IPS-NIHi7 (cell line): ENCODE results near the gene ACACA.
A peak's percentile ranks its signal among the peaks of the same experiment; 100 is the strongest.

ENCODE experiments used
- DNase-seq: peaks from one replicate; pipeline ENCODE4 v3.0.0; 2012; ENCODE audit warnings: mixed read lengths; ENCODE audit errors: extremely low spot score

The ACACA gene

GRCh38 chr17:37068266-37068665, 338.4 kb downstream of the ACACA start:
- no peak for DNase-seq

- DNase-seq, result no peak
Measured at GRCh38 chr17:37067555-37068111, 339.0 kb downstream of the ACACA start.

GRCh38 chr17:37066322-37067255, 340.0 kb downstream of the ACACA start:
- DNase-seq, result no peak

- DNase-seq, result peak; percentile 62
Measured at GRCh38 chr17:37065486-37066321, 340.9 kb downstream of the ACACA start.

GRCh38 chr17:37064956-37065355, 341.7 kb downstream of the ACACA start:
- DNase-seq, result no peak

GRCh38 chr17:37064206-37064605, 342.4 kb downstream of the ACACA start:
- DNase-seq, result no peak

- DNase-seq, result no peak
Measured at GRCh38 chr17:37062021-37062420, 344.6 kb downstream of the ACACA start.

GRCh38 chr17:37060928-37061327, 345.7 kb downstream of the ACACA start:
- no peak for DNase-seq

GRCh38 chr17:37060094-37060493, 346.5 kb downstream of the ACACA start:
- DNase-seq, result no peak

- no peak for DNase-seq
Measured at GRCh38 chr17:37059493-37059892, 347.1 kb downstream of the ACACA start.

- no peak for DNase-seq
Measured at GRCh38 chr17:37056622-37057021, 350.0 kb downstream of the ACACA start.

- no peak for DNase-seq
Measured at GRCh38 chr17:37054894-37055293, 351.7 kb downstream of the ACACA start.

- DNase-seq, result no peak
Measured at GRCh38 chr17:37052450-37052849, 354.2 kb downstream of the ACACA start.

- DNase-seq, result no peak
Measured at GRCh38 chr17:37051833-37052232, 354.8 kb downstream of the ACACA start.

- DNase-seq, result no peak
Measured at GRCh38 chr17:37051381-37051780, 355.3 kb downstream of the ACACA start.

- DNase-seq, result no peak
Measured at GRCh38 chr17:37050920-37051319, 355.7 kb downstream of the ACACA start.

GRCh38 chr17:37048811-37049210, 357.8 kb downstream of the ACACA start:
- DNase-seq, result no peak

- DNase-seq, result peak; percentile 88
Measured at GRCh38 chr17:37047631-37048104, 359.0 kb downstream of the ACACA start.

GRCh38 chr17:37045351-37045922, 361.2 kb downstream of the ACACA start:
- no peak for DNase-seq

GRCh38 chr17:37043201-37043600, 363.4 kb downstream of the ACACA start:
- no peak for DNase-seq

- DNase-seq, result no peak
Measured at GRCh38 chr17:37041932-37042331, 364.7 kb downstream of the ACACA start.

- DNase-seq, result no peak
Measured at GRCh38 chr17:37039269-37039668, 367.4 kb downstream of the ACACA start.
